ACC112 (cell line): ENCODE data around the gene ZNF277.

Experiments
- H2AFZ ChIP-seq: fragments of 200-600 bp; sonication (generic); one replicate; pipeline ENCODE4 v1.6.0; 2017; ENCODE audit warnings: antibody characterized with exemption, low read length; ENCODE audit not compliant: unreplicated experiment
- H3K27ac ChIP-seq: fragments of 200-600 bp; sonication (generic); 2 replicates; pipeline ENCODE4 v1.5.1; 2014; ENCODE audit warnings: low read depth, mild to moderate bottlenecking, antibody characterized with exemption, low read length, moderate library complexity
- H3K27me3 ChIP-seq: fragments of 200-600 bp; sonication (generic); 2 replicates; pipeline ENCODE4 v1.6.1; 2014; ENCODE audit warnings: mild to moderate bottlenecking, antibody characterized with exemption, low read length, moderate library complexity, mixed read lengths; ENCODE audit not compliant: insufficient read depth
- H3K36me3 ChIP-seq: fragments of 200-600 bp; sonication (generic); 2 replicates; pipeline ENCODE4 v1.6.1; 2016; ENCODE audit warnings: mild to moderate bottlenecking, antibody characterized with exemption, low read length, moderate library complexity, mixed read lengths; ENCODE audit not compliant: insufficient read depth
- H3K4me1 ChIP-seq: fragments of 200-600 bp; sonication (generic); one replicate; pipeline ENCODE4 v1.6.1; 2016; ENCODE audit warnings: low read length, mixed read lengths; ENCODE audit not compliant: insufficient read depth, unreplicated experiment, control insufficient read depth
- H3K4me3 ChIP-seq: fragments of 200-600 bp; sonication (generic); 2 replicates; pipeline ENCODE4 v1.5.1; 2014; ENCODE audit warnings: mild to moderate bottlenecking, low read depth, low read length
- H3K79me2 ChIP-seq: fragments of 200-600 bp; sonication (generic); one replicate; pipeline ENCODE4 v1.6.0; 2016; ENCODE audit warnings: low read length; ENCODE audit not compliant: control insufficient read depth, unreplicated experiment, insufficient read depth

The ZNF277 gene

DNA sequence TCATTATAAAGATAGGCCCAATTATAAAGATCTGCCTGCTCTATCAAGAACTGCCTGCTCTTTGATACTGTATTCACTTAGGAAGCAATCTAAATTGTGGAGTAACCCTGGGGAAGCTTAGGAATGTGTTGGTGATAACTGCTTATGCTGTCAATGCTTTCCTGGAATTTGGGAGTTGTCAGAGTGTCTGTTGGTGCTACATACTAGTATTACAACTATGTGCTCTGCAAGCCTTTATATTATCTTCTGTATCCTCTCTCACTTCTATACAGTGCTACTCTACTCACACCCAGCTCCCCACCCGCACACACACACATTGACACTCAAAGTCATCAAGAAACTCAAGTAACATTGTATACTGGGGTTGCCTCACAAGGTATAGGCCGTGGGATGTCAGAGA lies 6.1 kb downstream of the ZNF277 start:
- H2AFZ ChIP-seq, result no peak overlapping the region
- no peak overlapping the region for H3K27ac ChIP-seq
- peaks cover 12% of the 10 kb centered on the region for H3K4me1 ChIP-seq
- no peak overlapping the region for H3K4me3 ChIP-seq
- H3K36me3 ChIP-seq, result no peaks in the 10 kb centered on the region
- H3K27me3 ChIP-seq, result no peaks in the 10 kb centered on the region
- peaks cover 34% of the 10 kb centered on the region for H3K79me2 ChIP-seq

DNA sequence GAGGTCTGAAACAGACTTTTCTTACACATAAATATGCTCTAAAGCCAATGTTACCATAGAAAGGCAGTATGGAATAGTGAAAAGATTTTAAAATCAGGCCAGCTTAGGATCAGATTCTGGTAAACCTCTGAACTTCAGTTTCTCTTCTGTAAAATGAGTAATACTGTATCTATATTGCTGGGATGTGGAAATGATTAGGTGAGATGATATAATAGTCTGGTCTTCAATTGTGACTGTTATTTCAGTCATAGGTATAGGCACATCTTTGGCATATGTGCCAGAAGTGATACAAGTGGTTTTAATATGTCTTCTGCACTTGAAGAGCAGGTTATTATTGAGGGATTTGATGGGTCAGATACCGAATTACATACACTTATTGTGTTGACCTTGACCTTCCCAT lies 7.2 kb downstream of the ZNF277 start:
- no peaks in the 10 kb centered on the region for H3K36me3 ChIP-seq
- H3K79me2 ChIP-seq, result peaks cover 29% of the 10 kb centered on the region
- no peak overlapping the region for H3K4me3 ChIP-seq
- H3K4me1 ChIP-seq, result peaks cover 8% of the 10 kb centered on the region
- H2AFZ ChIP-seq, result no peak overlapping the region
- no peak overlapping the region for H3K27ac ChIP-seq
- H3K27me3 ChIP-seq, result no peaks in the 10 kb centered on the region

DNA sequence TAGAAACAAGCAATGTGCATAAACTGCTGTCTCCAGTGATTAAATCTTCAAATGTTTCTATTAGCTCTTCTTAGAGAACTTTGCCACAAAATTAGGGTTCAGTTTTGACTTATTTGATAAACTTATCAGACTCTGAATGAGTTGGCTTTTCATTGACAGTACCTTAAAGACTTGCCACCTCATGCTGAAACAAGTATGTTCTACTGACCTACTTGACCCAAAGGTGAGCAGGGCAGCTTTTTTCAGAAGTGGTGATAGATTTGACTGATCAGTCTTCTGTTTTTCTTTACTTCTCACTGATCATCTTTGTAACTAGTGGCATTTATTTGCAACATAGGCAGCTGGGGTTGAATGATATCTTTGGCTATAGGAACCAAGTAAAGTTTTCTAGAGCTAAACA lies 7.8 kb downstream of the ZNF277 start:
- peaks cover 25% of the 10 kb centered on the region for H3K79me2 ChIP-seq

DNA sequence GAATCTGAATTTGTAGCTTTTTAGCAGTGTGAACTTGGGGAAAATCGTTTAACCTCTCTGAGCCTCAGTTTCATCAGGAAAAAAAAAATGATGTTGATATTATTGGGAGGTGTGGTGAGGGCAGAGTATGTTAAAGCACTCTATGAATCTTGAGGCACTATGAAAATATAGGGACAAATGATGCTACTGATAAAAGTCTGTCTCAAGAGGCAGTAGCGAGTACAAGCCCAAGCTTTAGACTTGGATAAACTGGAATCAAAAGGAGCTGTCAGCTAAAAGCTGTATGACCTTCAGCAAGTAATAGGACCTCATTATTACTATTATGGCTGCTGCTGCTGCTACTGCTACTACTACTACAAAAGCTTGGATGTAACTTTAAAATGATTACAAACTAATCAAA lies 8.4 kb downstream of the ZNF277 start:
- peaks cover 8% of the 10 kb centered on the region for H3K4me1 ChIP-seq
- H3K27ac ChIP-seq, result no peak overlapping the region
- H2AFZ ChIP-seq, result no peak overlapping the region
- H3K79me2 ChIP-seq, result peaks cover 24% of the 10 kb centered on the region
- H3K27me3 ChIP-seq, result no peaks in the 10 kb centered on the region
- H3K4me3 ChIP-seq, result no peak overlapping the region
- no peaks in the 10 kb centered on the region for H3K36me3 ChIP-seq

More for the DNA sequence above, 7.8 kb downstream of the ZNF277 start:
- Histone ChIP-seq H3K27ac (no peak overlapping the region), H3K4me3 (no peak overlapping the region), H3K27me3 (no peaks in the 10 kb centered on the region), H2AFZ (no peak overlapping the region), H3K4me1 (peaks cover 8% of the 10 kb centered on the region), H3K36me3 (no peaks in the 10 kb centered on the region)

DNA sequence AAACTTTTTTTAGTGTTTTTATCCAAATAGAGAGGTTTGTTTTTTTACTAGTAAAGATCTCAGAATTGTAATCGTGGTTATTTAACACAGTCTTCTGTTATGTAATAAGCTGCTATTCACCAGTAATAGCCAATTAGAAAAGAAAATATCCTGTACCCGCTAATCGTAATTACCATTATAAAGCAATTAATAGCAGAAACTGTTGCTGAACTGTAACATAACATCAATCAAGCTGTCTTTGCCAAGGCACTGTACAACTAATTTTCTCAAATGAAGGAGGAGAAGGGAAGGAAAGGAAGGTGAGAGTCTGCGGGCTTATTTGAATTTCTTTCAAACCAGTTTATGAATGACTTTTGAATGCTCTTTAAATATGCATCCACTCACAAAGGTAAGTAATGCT lies 9.3 kb downstream of the ZNF277 start:
- peaks cover 22% of the 10 kb centered on the region for H3K79me2 ChIP-seq

DNA sequence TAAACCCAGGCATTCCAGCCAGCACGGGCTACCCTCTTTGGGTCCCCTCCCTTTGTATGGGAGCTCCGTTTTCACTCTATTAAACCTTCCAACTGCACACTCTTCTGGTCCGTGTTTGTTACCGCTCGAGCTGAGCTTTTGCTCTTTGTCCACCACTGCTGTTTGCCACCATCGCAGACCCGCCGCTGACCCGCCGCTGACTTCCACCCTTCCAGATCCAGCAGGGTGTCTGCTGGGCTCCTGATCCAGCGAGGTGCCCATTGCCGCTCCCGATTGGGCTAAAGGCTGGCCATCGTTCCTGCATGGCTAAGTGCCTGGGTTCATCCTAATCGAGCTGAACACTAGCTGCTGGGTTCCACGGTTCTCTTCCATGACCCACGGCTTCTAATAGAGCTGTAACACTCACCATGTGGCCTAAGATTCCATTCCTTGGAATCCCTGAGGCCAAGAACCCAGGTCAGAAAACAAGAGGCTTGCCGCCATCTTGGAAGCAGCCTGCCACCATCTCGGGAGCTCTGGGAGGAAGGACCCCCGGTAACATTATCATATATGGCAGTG lies 14.5 kb downstream of the ZNF277 start:
- no peak overlapping the region for H3K27ac ChIP-seq
- no peak overlapping the region for H3K4me3 ChIP-seq
- no peaks in the 10 kb centered on the region for H3K4me1 ChIP-seq
- H3K79me2 ChIP-seq, result peaks cover 2% of the 10 kb centered on the region
- no peaks in the 10 kb centered on the region; the same call in 1 of the 2 replicates for H3K36me3 ChIP-seq
- no peaks in the 10 kb centered on the region for H3K27me3 ChIP-seq
- H2AFZ ChIP-seq, result no peak overlapping the region

More for the DNA sequence above, 9.3 kb downstream of the ZNF277 start:
- H3K27me3 ChIP-seq, result no peaks in the 10 kb centered on the region
- no peak overlapping the region for H2AFZ ChIP-seq
- H3K4me3 ChIP-seq, result no peak overlapping the region
- no peak overlapping the region for H3K27ac ChIP-seq
- H3K4me1 ChIP-seq, result peaks cover 8% of the 10 kb centered on the region
- H3K36me3 ChIP-seq, result no peaks in the 10 kb centered on the region

DNA sequence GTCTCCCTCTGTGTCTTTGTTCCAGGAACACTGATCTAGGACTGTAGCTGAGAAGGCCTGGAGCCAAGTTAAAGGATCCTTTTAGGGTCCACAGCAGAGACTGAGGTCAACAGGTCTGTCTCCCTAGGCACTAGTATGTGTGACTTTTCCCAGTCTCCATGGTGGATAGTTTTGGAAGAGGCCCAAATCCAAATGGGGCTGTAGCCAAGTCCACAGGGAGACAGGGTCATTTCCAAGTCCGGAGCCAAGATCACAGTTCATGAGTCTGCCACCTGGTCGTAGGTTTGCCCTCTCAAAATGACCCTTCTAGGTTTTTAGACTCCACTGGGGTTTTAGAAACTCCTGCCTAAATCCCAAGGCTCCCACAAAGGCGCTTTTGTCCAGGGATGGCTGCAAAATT lies 16.8 kb downstream of the ZNF277 start:
- peaks cover 5% of the 10 kb centered on the region for H3K4me1 ChIP-seq
- peaks cover 6% of the 10 kb centered on the region for H3K79me2 ChIP-seq
- H3K27ac ChIP-seq, result no peak overlapping the region
- no peak overlapping the region for H2AFZ ChIP-seq
- no peaks in the 10 kb centered on the region; the same call in 1 of the 2 replicates for H3K36me3 ChIP-seq
- no peaks in the 10 kb centered on the region for H3K27me3 ChIP-seq
- no peak overlapping the region for H3K4me3 ChIP-seq

DNA sequence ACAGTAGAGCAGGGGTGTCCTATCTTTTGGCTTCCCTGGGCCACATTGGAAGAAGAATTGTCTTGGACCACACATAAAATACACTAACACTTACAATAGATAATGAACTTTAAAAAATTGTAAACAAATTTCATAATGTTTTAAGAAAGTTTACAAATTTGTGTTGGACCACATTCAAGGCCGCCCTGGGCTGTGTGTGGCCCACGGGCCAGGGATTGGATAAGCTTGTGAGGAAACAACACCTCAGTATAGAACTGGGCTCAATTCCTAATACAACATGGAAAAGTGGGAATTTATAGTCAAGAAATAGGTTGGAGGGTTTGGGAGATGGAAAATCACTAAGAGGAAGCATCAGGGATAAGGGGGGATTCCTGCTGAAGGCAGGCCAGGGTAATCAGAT lies 17.7 kb downstream of the ZNF277 start:
- Histone ChIP-seq H3K4me3 (no peak overlapping the region), H3K79me2 (peaks cover 6% of the 10 kb centered on the region), H2AFZ (no peak overlapping the region), H3K36me3 (no peaks in the 10 kb centered on the region; the same call in 1 of the 2 replicates), H3K27ac (no peak overlapping the region), H3K27me3 (no peaks in the 10 kb centered on the region), H3K4me1 (peaks cover 5% of the 10 kb centered on the region)

DNA sequence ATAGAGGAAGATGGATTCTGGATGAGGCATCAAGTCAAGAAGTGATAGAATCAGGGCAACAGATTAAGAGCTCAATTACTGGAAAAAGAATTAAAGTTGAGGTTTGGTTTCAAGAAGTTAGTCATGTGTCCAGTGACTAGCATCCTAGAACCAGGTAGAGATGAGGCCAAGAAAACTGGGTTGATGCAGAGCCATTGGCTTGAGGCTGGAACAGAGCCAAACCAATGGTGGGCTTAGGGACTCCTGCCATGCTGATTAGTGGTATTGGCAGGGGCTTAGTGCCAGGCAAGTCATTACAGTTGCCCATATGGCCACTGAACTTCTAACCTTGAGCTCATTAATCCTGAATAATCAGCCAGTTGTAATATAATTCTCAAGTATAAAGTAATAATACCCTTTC lies 18.5 kb downstream of the ZNF277 start:
- no peaks in the 10 kb centered on the region; the same call in 1 of the 2 replicates for H3K36me3 ChIP-seq
- no peak overlapping the region for H2AFZ ChIP-seq
- H3K27me3 ChIP-seq, result no peaks in the 10 kb centered on the region
- no peak overlapping the region for H3K4me3 ChIP-seq
- peaks cover 5% of the 10 kb centered on the region for H3K4me1 ChIP-seq
- no peak overlapping the region for H3K27ac ChIP-seq
- H3K79me2 ChIP-seq, result peaks cover 6% of the 10 kb centered on the region

DNA sequence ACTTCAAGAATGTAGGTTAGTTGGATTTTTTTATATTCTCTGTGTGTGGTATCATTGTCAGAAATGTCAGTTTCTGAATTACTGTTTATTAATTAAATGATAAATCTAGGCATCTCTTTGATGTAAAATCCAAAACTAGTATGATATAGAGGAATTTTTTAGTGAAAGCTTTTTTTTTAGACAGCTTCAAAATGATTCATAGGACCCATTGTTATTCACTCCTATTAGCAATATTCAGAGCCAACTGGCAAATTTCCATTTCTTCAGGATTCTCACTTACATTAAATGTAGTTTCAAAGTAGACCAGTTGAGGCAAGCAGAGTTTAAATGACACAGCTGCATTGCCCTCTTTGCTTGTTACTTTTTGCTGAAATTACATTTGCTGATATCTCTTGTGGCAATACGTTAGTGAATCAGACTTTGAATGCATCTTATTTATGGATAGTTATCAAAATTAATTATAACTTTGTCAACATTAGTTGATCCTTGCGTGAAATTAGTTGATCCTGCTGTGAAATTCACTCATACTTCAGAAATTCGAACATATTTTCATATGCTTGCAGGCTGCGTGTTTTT lies 20.3 kb downstream of the ZNF277 start:
- Histone ChIP-seq H3K27ac (no peak overlapping the region), H2AFZ (no peak overlapping the region), H3K4me1 (peaks cover 5% of the 10 kb centered on the region), H3K27me3 (no peaks in the 10 kb centered on the region), H3K36me3 (no peaks in the 10 kb centered on the region; the same call in 1 of the 2 replicates), H3K4me3 (no peak overlapping the region), H3K79me2 (peaks cover 6% of the 10 kb centered on the region)

DNA sequence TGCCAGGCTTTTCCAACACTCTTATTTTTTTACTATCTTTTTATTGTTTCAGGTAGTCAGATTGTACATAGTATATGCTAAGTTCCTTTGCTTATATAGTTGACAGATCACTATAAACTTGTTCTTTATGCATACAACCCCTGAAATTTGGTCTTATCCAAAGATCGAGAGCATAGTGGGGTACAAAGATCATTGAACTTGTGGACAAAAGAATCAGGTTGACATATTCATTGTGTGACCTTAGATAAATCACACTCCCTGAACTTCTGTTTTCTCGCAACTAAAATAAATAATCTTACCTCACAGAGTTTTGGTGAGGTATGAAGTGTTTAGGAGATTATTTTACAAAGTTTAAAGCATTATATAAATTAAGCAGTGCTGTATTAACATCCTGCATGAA lies 22.1 kb downstream of the ZNF277 start:
- no peaks in the 10 kb centered on the region for H3K27me3 ChIP-seq
- H3K4me3 ChIP-seq, result no peak overlapping the region
- no peak overlapping the region for H3K27ac ChIP-seq
- H3K36me3 ChIP-seq, result no peaks in the 10 kb centered on the region
- peaks cover 5% of the 10 kb centered on the region for H3K4me1 ChIP-seq
- peaks cover 6% of the 10 kb centered on the region for H3K79me2 ChIP-seq
- H2AFZ ChIP-seq, result no peak overlapping the region
